H1 (cell line): ENCODE measurements around the gene CCDC60. TPM values are rescaled to one million over a fixed set of nuclear protein-coding genes. Genes with fewer than 3 reads are reported as not detected.

Experiments
- CTCF ChIA-PET: fragments of 300-600 bp; sonication (Branson Sonifier 250); formaldehyde crosslinking; loops from one replicate; lab custom pipeline; 2021; ENCODE audit not compliant: partially characterized antibody; lab: Charles Lee
- POLR2A ChIA-PET: fragments of 300-600 bp; sonication (Branson Sonifier 250); formaldehyde crosslinking; loops from one replicate; lab custom pipeline; 2021; ENCODE audit warnings: inconsistent platforms; ENCODE audit not compliant: partially characterized antibody; lab: Charles Lee
- DNase-seq, 2 experiments: peaks; one replicate each; pipeline versions ENCODE4 v3.0.0 to v3.0.0-alpha.2; 2010 to 2022; ENCODE audit warnings: low spot score in 2 of 2, low read depth in 1 of 2, mixed read lengths in 1 of 2
- FAIRE-seq: peaks from 2 replicates; lab custom pipeline; 2011; peaks lifted over from hg19 to GRCh38; lab: Jason Lieb, UNC
- H2AFZ ChIP-seq: 2 replicates; pipeline ENCODE4 v1.8.1; 2012; ENCODE audit warnings: low read length, inconsistent platforms
- H2AK5ac ChIP-seq: 2 replicates; pipeline ENCODE4 v1.6.1; 2013; ENCODE audit warnings: low read depth, low read length
- H2BK120ac ChIP-seq: replicated peaks from 2 replicates; pipeline ENCODE3; 2013; ENCODE audit warnings: low read depth, low read length, inconsistent platforms
- H2BK12ac ChIP-seq: 2 replicates; pipeline ENCODE4 v1.6.1; 2013; ENCODE audit warnings: low read depth, low read length
- H2BK15ac ChIP-seq: 2 replicates; pipeline ENCODE4 v1.6.1; 2013; ENCODE audit warnings: low read length
- H2BK20ac ChIP-seq: 2 replicates; pipeline ENCODE4 v1.6.1; 2013; ENCODE audit warnings: low read length
- H2BK5ac ChIP-seq: 2 replicates; pipeline ENCODE4 v1.6.1; 2013; ENCODE audit warnings: low read depth, low read length
- H3K14ac ChIP-seq: 2 replicates; pipeline ENCODE4 v1.6.1; 2013; ENCODE audit warnings: inconsistent platforms; ENCODE audit not compliant: insufficient read length
- H3K18ac ChIP-seq: 2 replicates; pipeline ENCODE4 v1.6.1; 2013; ENCODE audit warnings: low read length; ENCODE audit errors: extremely low read depth
- H3K23ac ChIP-seq: 2 replicates; pipeline ENCODE4 v1.6.1; 2013; ENCODE audit warnings: inconsistent platforms; ENCODE audit not compliant: insufficient read length
- H3K23me2 ChIP-seq: 2 replicates; pipeline ENCODE4 v1.6.1; 2013; ENCODE audit warnings: low read depth, low read length
- H3K27ac ChIP-seq: 2 replicates; pipeline ENCODE4 v1.6.1; 2011; ENCODE audit warnings: low read depth, low read length, inconsistent platforms
- H3K27me3 ChIP-seq, 4 experiments: replicated peaks in 1 of 4; 1 replicate in 1 of 4; 2 replicates in 3 of 4; pipeline versions ENCODE4 v1.6.1 to v1.8.1; 2011 to 2013; ENCODE audit warnings: low read length in 3 of 4, mild to moderate bottlenecking in 3 of 4, inconsistent platforms in 2 of 4, mixed read lengths in 2 of 4, moderate library complexity in 1 of 4; ENCODE audit not compliant: control insufficient read depth in 3 of 4, insufficient read depth in 3 of 4; ENCODE audit errors: extremely low read depth in 1 of 4
- H3K36me3 ChIP-seq, 4 experiments: 2 replicates each; pipeline versions ENCODE4 v1.6.1 to v1.8.1; 2011 to 2013; ENCODE audit warnings: mild to moderate bottlenecking in 4 of 4, low read length in 3 of 4, moderate library complexity in 2 of 4, control low read depth in 1 of 4, inconsistent platforms in 1 of 4; ENCODE audit not compliant: insufficient read depth in 4 of 4, control insufficient read depth in 2 of 4
- H3K4ac ChIP-seq: replicated peaks from 2 replicates; pipeline ENCODE3; 2013; ENCODE audit warnings: low read length, low read depth, mixed read lengths, inconsistent platforms; ENCODE audit not compliant: insufficient read length
- H3K4me1 ChIP-seq, 4 experiments: replicated peaks in 1 of 4; 1 replicate in 1 of 4; 2 replicates in 3 of 4; pipeline versions ENCODE4 v1.6.1 to v1.8.1; 2011 to 2013; ENCODE audit warnings: low read length in 3 of 4, inconsistent platforms in 2 of 4, mixed read lengths in 1 of 4; ENCODE audit not compliant: insufficient read depth in 4 of 4, control insufficient read depth in 3 of 4
- H3K4me2 ChIP-seq, 2 experiments: 2 replicates each; pipeline versions ENCODE4 v1.6.1 to v1.8.1; 2011 to 2013; ENCODE audit warnings: low read depth in 2 of 2, low read length in 2 of 2, control low read depth in 1 of 2, inconsistent platforms in 1 of 2, mild to moderate bottlenecking in 1 of 2; ENCODE audit not compliant: insufficient read depth in 1 of 2
- H3K4me3 ChIP-seq, 4 experiments: fragments of 200-600, 300-600 bp in 1 of 4; sonication (generic), shearing (Covaris generic), sonication (Bioruptor Twin) in 1 of 4; 2 replicates each; pipeline versions ENCODE4 v1.5.1 to v1.8.1; 2011 to 2016; ENCODE audit warnings: low read length in 4 of 4, low read depth in 3 of 4, control low read depth in 2 of 4, inconsistent platforms in 2 of 4, mild to moderate bottlenecking in 2 of 4, mixed read lengths in 1 of 4, moderate library complexity in 1 of 4; ENCODE audit not compliant: insufficient read depth in 2 of 4; ENCODE audit errors: extremely low read depth in 1 of 4
- H3K56ac ChIP-seq: replicated peaks from 2 replicates; pipeline ENCODE3; 2013; ENCODE audit warnings: low read depth, mild to moderate bottlenecking, mixed read lengths, low read length, inconsistent platforms; ENCODE audit not compliant: insufficient read length
- H3K79me1 ChIP-seq: 2 replicates; pipeline ENCODE4 v1.6.1; 2013; ENCODE audit warnings: low read depth, low read length, control low read depth
- H3K79me2 ChIP-seq, 2 experiments: 2 replicates each; pipeline versions ENCODE4 v1.6.1 to v1.8.1; 2012 to 2013; ENCODE audit warnings: low read length in 2 of 2, mild to moderate bottlenecking in 2 of 2, inconsistent platforms in 1 of 2; ENCODE audit not compliant: insufficient read depth in 2 of 2, control insufficient read depth in 1 of 2
- H3K9ac ChIP-seq, 4 experiments: replicated peaks in 1 of 4; 1 replicate in 1 of 4; 2 replicates in 3 of 4; pipeline versions ENCODE4 v1.6.1 to v1.8.1; 2011 to 2013; ENCODE audit warnings: low read depth in 3 of 4, low read length in 3 of 4, control low read depth in 2 of 4, mild to moderate bottlenecking in 2 of 4, moderate library complexity in 2 of 4, inconsistent platforms in 1 of 4; ENCODE audit errors: extremely low read depth in 1 of 4
- H3K9me3 ChIP-seq, 2 experiments: 2 replicates each; pipeline versions ENCODE4 v1.6.1 to v1.8.1; 2012 to 2013; ENCODE audit warnings: mild to moderate bottlenecking in 2 of 2, moderate library complexity in 2 of 2, control low read depth in 1 of 2, inconsistent platforms in 1 of 2, low read depth in 1 of 2, low read length in 1 of 2, mixed read lengths in 1 of 2; ENCODE audit not compliant: insufficient read depth in 2 of 2
- H4K20me1 ChIP-seq, 2 experiments: replicated peaks in 1 of 2; 2 replicates each; pipeline versions ENCODE3 to v1.8.1; 2011 to 2013; ENCODE audit warnings: inconsistent platforms in 2 of 2, low read length in 2 of 2, mild to moderate bottlenecking in 1 of 2; ENCODE audit not compliant: insufficient read depth in 2 of 2, control insufficient read depth in 1 of 2
- H4K5ac ChIP-seq: 2 replicates; pipeline ENCODE4 v1.6.1; 2013; ENCODE audit warnings: low read length, low read depth, mixed read lengths, inconsistent platforms; ENCODE audit not compliant: insufficient read length
- H4K8ac ChIP-seq: 2 replicates; pipeline ENCODE4 v1.8.0; 2013; ENCODE audit warnings: mild to moderate bottlenecking, moderate library complexity, low read length, inconsistent platforms; ENCODE audit not compliant: insufficient read depth; ENCODE audit errors: extremely low read depth
- H4K91ac ChIP-seq: replicated peaks from 2 replicates; pipeline ENCODE3; 2013; ENCODE audit warnings: low read length, mixed read lengths, inconsistent platforms; ENCODE audit not compliant: insufficient read length
- BACH1 ChIP-seq: IDR thresholded peaks from 2 replicates; pipeline ENCODE4 v1.6.1; 2012; ENCODE audit warnings: low read length, improper control_type of control experiment
- CHD2 ChIP-seq: IDR thresholded peaks from 2 replicates; pipeline ENCODE4 v1.6.1; 2012; ENCODE audit warnings: low read length, improper control_type of control experiment
- HDAC6 ChIP-seq: IDR thresholded peaks from one replicate; pipeline ENCODE4 v1.7.1; 2012; ENCODE audit warnings: low read depth, mild to moderate bottlenecking, inconsistent platforms, low read length, moderate library complexity
- NRF1 ChIP-seq: IDR thresholded peaks from 2 replicates; pipeline ENCODE4 v1.6.1; 2011; ENCODE audit warnings: mild to moderate bottlenecking, low read depth, low read length, improper control_type of control experiment
- RAD21 ChIP-seq, 2 experiments: IDR thresholded peaks in 1 of 2; conservative IDR thresholded peaks in 1 of 2; 2 replicates each; pipeline ENCODE4 v1.6.1; 2011; ENCODE audit warnings: low read depth in 2 of 2, low read length in 2 of 2, improper control_type of control experiment in 1 of 2, inconsistent platforms in 1 of 2, mild to moderate bottlenecking in 1 of 2, moderate library complexity in 1 of 2
- RBBP5 ChIP-seq: IDR thresholded peaks from 2 replicates; pipeline ENCODE4 v1.7.1; 2012; ENCODE audit warnings: low read depth, mild to moderate bottlenecking, inconsistent platforms, low read length, moderate library complexity, borderline replicate concordance
- RXRA ChIP-seq: IDR thresholded peaks from 2 replicates; pipeline ENCODE4 v1.6.1; 2011; ENCODE audit warnings: low read depth, mild to moderate bottlenecking, low read length, moderate library complexity; ENCODE audit not compliant: insufficient read depth
- SP2 ChIP-seq: IDR thresholded peaks from 2 replicates; pipeline ENCODE4 v1.6.1; 2012; ENCODE audit warnings: mild to moderate bottlenecking, low read length, inconsistent platforms
- SRF ChIP-seq: IDR thresholded peaks from 2 replicates; pipeline ENCODE4 v1.6.1; 2011; ENCODE audit warnings: mild to moderate bottlenecking, low read depth, low read length, moderate library complexity
- WGBS, 2 experiments: shearing (Covaris generic) in 1 of 2; methylation state at CpG; one replicate each; pipeline versions ENCODE4 v1.1.6 to v1.1.7; 2013 to 2015; ENCODE audit warnings: low lambda C conversion rate in 2 of 2, mixed read lengths in 2 of 2, inconsistent platforms in 1 of 2, low coverage in 1 of 2, missing lambda C conversion rate in 1 of 2; ENCODE audit not compliant: insufficient replicate concordance in 2 of 2, insufficient coverage in 1 of 2, insufficient read length in 1 of 2; ENCODE audit errors: extremely low coverage in 1 of 2, missing lambda C conversion rate in 1 of 2; 5-methylcytosine and 5-hydroxymethylcytosine counted together
- polyA plus RNA-seq, 7 experiments: library from polyadenylated mRNA; depleted of rRNA in 3 of 7; stranded (reverse) in 5 of 7; unstranded in 2 of 7; fragments of >200 nt in 5 of 7; fragments of 200-250 nt in 2 of 7; gene quantifications; 1 replicate in 5 of 7; 2 replicates in 1 of 7; 4 replicates in 1 of 7; pipeline versions ENCODE4 v1.2.1 to v1.2.3, GENCODE V29; 2011 to 2013; ENCODE audit warnings: missing spikeins in 2 of 7, mixed read lengths in 2 of 7
- total RNA-seq: library from RNA; stranded (reverse); fragmentation: NEBNext Ultra II Directional; extraction: Animal tissue kit (Norgen Biotek cat#: 25700); gene quantifications from 2 replicates; pipeline ENCODE4 v1.2.1, GENCODE V29; 2021
- TF ChIP-seq, protein P1 (sequence below): IDR thresholded peaks from 2 replicates; pipeline ENCODE4 v1.6.1; 2011; ENCODE audit warnings: low read length, improper control_type of control experiment

Gene CCDC60
- total and polyA plus RNA-seq, 2 of the 8 experiments (the other 6 are each of a cell fraction or from before 2014, with no cell fraction given) = 0.05 TPM; not detected in 1

DNA sequence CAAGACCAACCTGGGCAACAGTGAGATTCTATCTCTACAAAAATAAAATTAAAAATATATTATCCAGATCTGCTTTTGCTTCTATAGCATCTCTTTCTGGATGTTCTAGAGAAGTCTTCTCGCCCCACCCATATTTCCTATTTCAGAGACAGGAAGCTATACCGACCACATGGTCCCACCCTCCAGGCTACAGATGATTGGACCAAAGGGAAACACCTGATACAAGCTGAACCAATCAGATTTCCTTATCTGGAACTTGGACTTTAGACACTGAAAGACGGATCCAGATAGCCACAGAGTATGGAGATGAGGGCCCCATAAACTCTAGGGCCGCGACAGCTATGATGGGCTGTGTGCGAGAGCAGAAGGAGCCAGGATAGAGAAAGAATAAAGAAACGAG lies 48.7 kb downstream of the CCDC60 start:
- DNase-seq (no peak), FAIRE-seq (no peak)
- no peak overlapping the region for H3K4me3 ChIP-seq
- H3K18ac ChIP-seq = no peak overlapping the region
- no peak overlapping the region for H4K5ac ChIP-seq
- H3K36me3 ChIP-seq = no peaks in the 10 kb centered on the region
- no peak overlapping the region for H3K56ac ChIP-seq
- H3K79me1 ChIP-seq = no peaks in the 10 kb centered on the region
- no peak overlapping the region for H2BK5ac ChIP-seq
- H3K9me3 ChIP-seq = peaks cover 3 to 6% of the 10 kb centered on the region in 2 experiments; a peak in 1 of 4 replicates
- no peak overlapping the region for H3K9ac ChIP-seq
- H3K4ac ChIP-seq = no peak overlapping the region
- ChIA-PET CTCF (interaction anchor here (0.8 to 1.5 kb wide), 2 partner anchors 20 to 30 kb away, joined by 4 to 5 read pairs; no protein-coding TSS in a partner anchor), POLR2A (no interaction called here)
- no peaks in the 10 kb centered on the region for H4K20me1 ChIP-seq
- no peak overlapping the region for H3K14ac ChIP-seq
- H3K27me3 ChIP-seq = no peaks in the 10 kb centered on the region
- H2BK15ac ChIP-seq = no peak overlapping the region
- no peak overlapping the region for H2AFZ ChIP-seq
- H3K27ac ChIP-seq = no peak overlapping the region
- peaks cover 0 to 10% (median 2%) of the 10 kb centered on the region in 4 experiments; a peak in 1 of 7 replicates for H3K4me1 ChIP-seq
- H2BK12ac ChIP-seq = no peak overlapping the region
- TF ChIP-seq, protein P1, sequence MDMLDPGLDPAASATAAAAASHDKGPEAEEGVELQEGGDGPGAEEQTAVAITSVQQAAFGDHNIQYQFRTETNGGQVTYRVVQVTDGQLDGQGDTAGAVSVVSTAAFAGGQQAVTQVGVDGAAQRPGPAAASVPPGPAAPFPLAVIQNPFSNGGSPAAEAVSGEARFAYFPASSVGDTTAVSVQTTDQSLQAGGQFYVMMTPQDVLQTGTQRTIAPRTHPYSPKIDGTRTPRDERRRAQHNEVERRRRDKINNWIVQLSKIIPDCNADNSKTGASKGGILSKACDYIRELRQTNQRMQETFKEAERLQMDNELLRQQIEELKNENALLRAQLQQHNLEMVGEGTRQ = no peak
- TF ChIP-seq CHD2 (no peak), BACH1 (no peak), NRF1 (no peak), SRF (no peak), SP2 (no peak), RAD21 (IDR thresholded peaks at IDR 0.05 in 1 of 2, conservative IDR thresholded peaks at IDR 0.05 in 1 of 2; ENCODE audit: low read depth in 2 of 2, low read length in 2 of 2) (no peak), RXRA (no peak), RBBP5 (no peak), HDAC6 (no peak)
- no peak overlapping the region for H3K4me2 ChIP-seq
- H2AK5ac ChIP-seq = no peak overlapping the region
- WGBS, 2 experiments = 74% methylated on average over 7 of the region's 7 CpGs; no CpG with 5 or more reads in 1 of the 2 experiments
- H3K23ac ChIP-seq = no peak overlapping the region
- H3K79me2 ChIP-seq = no peaks in the 10 kb centered on the region
- H2BK120ac ChIP-seq = no peak overlapping the region
- no peaks in the 10 kb centered on the region for H3K23me2 ChIP-seq
- H4K8ac ChIP-seq = no peak overlapping the region
- H4K91ac ChIP-seq = no peak overlapping the region
- no peak overlapping the region for H2BK20ac ChIP-seq
